ENCODE measurements around the gene CXCL11.

CXCL11 gene

DNA sequence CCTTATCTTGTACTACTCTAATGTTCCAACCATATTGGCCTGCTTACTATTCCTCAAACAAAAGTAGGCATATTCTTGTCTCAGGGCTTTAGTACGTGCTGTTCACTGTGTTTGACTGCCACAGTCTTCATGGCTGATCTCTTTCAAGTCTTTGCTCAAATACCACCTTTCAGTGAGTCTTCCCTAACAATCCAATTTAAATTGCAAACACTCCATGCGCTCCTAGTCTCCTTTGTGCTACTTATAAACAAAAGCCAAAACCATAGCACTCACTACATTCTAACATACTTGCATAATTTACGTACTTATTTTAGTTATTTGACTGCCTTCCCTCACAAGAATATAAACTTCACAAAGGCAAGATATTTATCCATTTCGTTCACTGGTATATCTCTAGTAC is 36.9 kb upstream of the CXCL11 start:
- no peak for TF ChIP-seq CTCF (IDR thresholded peaks at IDR 0.05; ENCODE audit: low read depth, low read length)
- H3K4me3 ChIP-seq (ENCODE audit: low read depth, low read length) = no peak overlapping the region
- DNase-seq (ENCODE audit: low read depth, low spot score) = no peak
- in situ Hi-C loops (cut with HindIII; ENCODE audit: low sequenced_read_pairs) = no loop called here

DNA sequence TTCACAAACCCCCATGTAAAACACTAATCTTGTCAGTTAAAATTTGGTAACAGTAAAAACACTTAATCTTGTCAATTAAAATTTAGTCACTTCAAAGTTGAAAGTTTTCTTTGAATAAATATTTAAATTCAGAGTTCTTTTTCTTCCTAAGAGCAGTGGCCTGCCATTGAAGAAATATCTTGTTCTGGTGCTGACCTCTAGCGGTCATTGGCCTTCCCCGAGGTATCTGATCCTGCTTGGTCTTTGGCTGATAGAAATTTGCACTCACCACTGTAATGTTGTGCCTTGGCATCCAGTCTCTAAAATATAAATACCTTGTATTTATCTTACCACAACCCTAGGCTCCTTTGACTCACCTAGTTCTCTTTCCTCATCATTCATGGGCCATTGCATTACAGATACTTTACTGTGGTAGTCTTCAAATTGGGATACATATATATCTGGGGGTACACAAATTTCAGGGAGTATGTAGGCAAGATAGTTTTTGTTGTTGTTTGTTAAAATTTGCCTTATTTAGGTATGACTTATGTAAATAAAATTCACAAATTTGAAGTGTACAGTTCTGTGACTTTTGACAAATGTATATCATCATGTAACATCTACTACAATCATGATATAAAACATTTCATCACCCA is 31.9 kb upstream of the CXCL11 start:
- in situ Hi-C loops (cut with HindIII; ENCODE audit: low sequenced_read_pairs) = no loop called here
- no peak overlapping the region for H3K4me3 ChIP-seq (ENCODE audit: low read depth, low read length)
- peak; percentile 75 for DNase-seq (ENCODE audit: low read depth, low spot score)
- TF ChIP-seq CTCF (IDR thresholded peaks at IDR 0.05; ENCODE audit: low read depth, low read length) = peak; percentile 87

DNA sequence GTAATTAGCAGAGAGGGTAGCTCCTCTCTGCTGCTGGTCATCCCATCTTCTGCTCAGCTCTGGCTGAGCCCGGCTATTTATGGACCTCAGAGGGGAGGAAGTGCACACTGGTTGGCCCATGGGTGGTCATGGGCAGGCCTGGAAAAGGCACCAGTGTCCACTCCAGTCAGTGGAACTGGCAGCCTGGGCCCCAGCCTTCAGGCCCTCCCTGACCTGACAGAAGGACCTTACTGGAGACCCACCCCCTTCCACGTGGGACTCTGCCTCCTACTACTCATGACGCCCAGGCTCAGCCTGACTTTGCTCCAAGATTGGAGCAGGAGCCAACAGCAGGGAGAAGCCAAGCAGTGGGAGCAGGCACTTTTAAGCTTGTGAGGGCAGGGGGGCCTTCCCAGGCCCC is 30.7 kb upstream of the CXCL11 start:
- no peak for DNase-seq (ENCODE audit: low read depth, low spot score)
- in situ Hi-C loops (cut with HindIII; ENCODE audit: low sequenced_read_pairs) = no loop called here
- H3K4me3 ChIP-seq (ENCODE audit: low read depth, low read length) = no peak overlapping the region
- TF ChIP-seq CTCF (IDR thresholded peaks at IDR 0.05; ENCODE audit: low read depth, low read length) = no peak

DNA sequence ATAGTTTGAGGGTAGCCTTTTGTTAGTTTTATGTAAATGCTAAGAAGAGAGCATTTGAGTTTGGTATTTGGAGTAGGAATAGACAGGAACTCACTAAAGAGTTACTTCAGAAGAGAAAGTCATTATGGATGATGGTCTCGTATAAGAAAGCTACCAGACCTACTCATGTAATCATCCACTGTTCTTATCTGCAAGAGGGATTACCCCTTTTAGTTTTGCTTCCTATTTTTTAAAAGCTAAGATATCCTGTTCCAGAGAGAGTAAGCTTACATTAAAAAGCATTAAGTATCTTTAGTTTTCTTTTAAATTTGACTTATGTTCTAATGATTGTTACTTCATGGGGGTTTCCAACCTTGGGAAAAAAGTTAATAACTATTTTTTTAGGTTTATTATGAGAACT is 26.1 kb upstream of the CXCL11 start:
- H3K4me3 ChIP-seq (ENCODE audit: low read depth, low read length) = no peak overlapping the region
- DNase-seq (ENCODE audit: low read depth, low spot score) = no peak
- in situ Hi-C loops (cut with HindIII; ENCODE audit: low sequenced_read_pairs) = no loop called here
- no peak for TF ChIP-seq CTCF (IDR thresholded peaks at IDR 0.05; ENCODE audit: low read depth, low read length)

DNA sequence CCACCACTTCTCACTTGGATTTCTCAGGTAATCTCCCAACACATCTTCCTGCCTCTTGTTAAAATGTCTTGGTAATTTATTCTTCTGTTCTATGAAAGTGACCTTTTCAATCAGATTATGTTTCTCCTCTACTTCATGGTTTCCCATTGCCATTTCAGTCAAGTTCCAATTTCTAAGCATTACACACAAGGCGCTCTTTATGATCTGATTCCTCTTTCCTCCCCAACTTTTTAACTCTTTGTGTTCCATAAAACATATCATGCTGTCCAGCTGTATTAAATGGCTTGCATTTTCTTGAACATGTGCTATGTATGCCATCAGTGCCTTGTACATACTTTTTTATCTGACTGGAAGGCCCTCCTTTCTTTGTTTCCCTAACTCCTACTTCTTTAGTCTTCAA is 25.6 kb upstream of the CXCL11 start:
- no peak for TF ChIP-seq CTCF (IDR thresholded peaks at IDR 0.05; ENCODE audit: low read depth, low read length)
- in situ Hi-C loops (cut with HindIII; ENCODE audit: low sequenced_read_pairs) = no loop called here
- no peak for DNase-seq (ENCODE audit: low read depth, low spot score)
- no peak overlapping the region for H3K4me3 ChIP-seq (ENCODE audit: low read depth, low read length)

DNA sequence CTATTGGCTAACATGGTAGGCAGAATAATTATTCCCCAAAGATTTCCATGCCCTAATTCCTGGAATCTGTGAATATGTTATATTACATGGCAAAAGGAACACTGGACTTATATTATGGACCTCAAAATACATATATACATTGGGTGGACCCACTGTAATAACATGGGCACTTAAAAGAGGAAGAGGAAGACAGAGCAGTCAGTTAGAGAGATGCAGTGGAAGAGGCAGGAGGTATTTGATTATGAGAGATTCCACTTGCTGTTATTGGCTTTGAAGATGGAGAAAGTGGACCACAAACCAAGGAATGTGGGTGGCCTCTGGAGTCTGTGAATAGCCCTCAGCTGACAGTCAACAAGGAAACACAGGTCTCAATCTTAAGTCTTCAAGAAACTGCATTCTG is 24.6 kb upstream of the CXCL11 start:
- TF ChIP-seq CTCF (IDR thresholded peaks at IDR 0.05; ENCODE audit: low read depth, low read length) = no peak
- in situ Hi-C loops (cut with HindIII; ENCODE audit: low sequenced_read_pairs) = no loop called here
- H3K4me3 ChIP-seq (ENCODE audit: low read depth, low read length) = no peak overlapping the region
- no peak for DNase-seq (ENCODE audit: low read depth, low spot score)

DNA sequence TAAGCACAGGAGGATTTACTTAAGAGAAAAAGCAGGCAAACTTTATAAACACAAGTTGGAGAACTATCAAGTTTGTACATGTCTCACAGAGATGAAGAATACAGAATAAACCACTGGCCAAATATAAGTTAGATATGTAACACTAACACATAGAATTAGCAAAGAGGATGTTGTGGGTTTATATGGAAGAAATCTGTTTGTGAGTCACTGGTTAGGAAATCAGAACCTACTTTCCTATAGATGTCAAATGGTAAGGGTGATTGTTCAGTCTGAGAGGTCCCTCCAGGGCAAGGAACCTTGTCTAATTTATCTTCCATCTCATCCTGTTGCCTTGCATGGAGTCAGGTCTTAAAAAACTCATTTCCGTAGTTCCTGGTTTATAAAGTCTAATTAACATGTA is 23.9 kb upstream of the CXCL11 start:
- in situ Hi-C loops (cut with HindIII; ENCODE audit: low sequenced_read_pairs) = no loop called here
- no peak for DNase-seq (ENCODE audit: low read depth, low spot score)
- no peak overlapping the region for H3K4me3 ChIP-seq (ENCODE audit: low read depth, low read length)
- no peak for TF ChIP-seq CTCF (IDR thresholded peaks at IDR 0.05; ENCODE audit: low read depth, low read length)
